Dendritic cell treated with granulocyte-macrophage colony-stimulating factor and Interleukin-4, amounts not matched to agents 40 ng/mL and 50 ng/mL, for 4 days (primary cell): Measurements from ENCODE around the gene KCNJ5.

ENCODE experiments used
- H3K27ac Mint-ChIP-seq: one replicate; pipeline ENCODE4 v1.8.0; 2022; ENCODE audit warnings: mild to moderate bottlenecking, mixed read lengths
- H3K27me3 Mint-ChIP-seq: one replicate; pipeline ENCODE4 v1.8.0; 2022; ENCODE audit warnings: mild to moderate bottlenecking, mixed read lengths
- H3K36me3 Mint-ChIP-seq: one replicate; pipeline ENCODE4 v1.8.0; 2022; ENCODE audit warnings: low read depth, mixed read lengths
- H3K4me1 Mint-ChIP-seq: one replicate; pipeline ENCODE4 v1.8.0; 2022; ENCODE audit warnings: low read depth, mixed read lengths
- H3K4me3 Mint-ChIP-seq: one replicate; pipeline ENCODE4 v1.8.0; 2022; ENCODE audit warnings: mild to moderate bottlenecking, moderate library complexity, mixed read lengths
- H3K9me3 Mint-ChIP-seq: one replicate; pipeline ENCODE4 v1.8.0; 2022; ENCODE audit warnings: mixed read lengths
- intact Hi-C: fragments of 100-400 bp; cut with micrococcal nuclease; formaldehyde crosslinking; loops from one replicate; pipeline ENCODE4 v1.15.0; 2022

The KCNJ5 gene

GRCh38 chr11:128860571-128861361, 30.4 kb upstream of the KCNJ5 start:
- H3K4me3 Mint-ChIP-seq: no peak overlapping the region
- H3K27ac Mint-ChIP-seq: no peak overlapping the region
- intact Hi-C loops: loop anchor here (5.0 kb wide), 1 partner anchor 703 kb away; no protein-coding TSS in a partner anchor

DNA sequence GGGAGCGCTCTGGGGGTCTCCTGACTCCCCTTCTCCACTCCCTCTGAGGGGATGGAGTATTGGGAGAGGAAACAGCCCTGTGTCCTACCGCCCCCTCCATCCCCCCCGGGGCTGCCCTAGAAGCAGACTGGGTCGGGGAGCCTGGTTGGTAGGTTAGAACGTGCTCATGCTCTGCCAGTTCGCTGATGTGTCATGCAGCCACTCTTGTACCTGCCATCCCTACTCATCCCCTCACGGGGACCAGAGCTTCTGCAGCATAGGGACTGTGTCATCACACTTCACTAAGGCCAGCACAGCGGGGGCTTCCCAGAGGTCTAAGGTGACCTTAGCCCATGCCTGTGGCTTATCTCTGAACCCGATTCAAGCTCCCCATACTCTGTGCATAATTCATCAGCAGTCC, 28.8 kb upstream of the KCNJ5 start:
- peaks cover 12% of the 10 kb centered on the region for H3K27me3 Mint-ChIP-seq
- no peaks in the 10 kb centered on the region for H3K9me3 Mint-ChIP-seq
- H3K4me3 Mint-ChIP-seq: no peak overlapping the region
- H3K27ac Mint-ChIP-seq: no peak overlapping the region
- intact Hi-C loops: loop anchor here (5.0 kb wide), 1 partner anchor 705 kb away; no protein-coding TSS in a partner anchor
- no peaks in the 10 kb centered on the region for H3K36me3 Mint-ChIP-seq
- H3K4me1 Mint-ChIP-seq: peaks cover 7% of the 10 kb centered on the region

More at GRCh38 chr11:128860571-128861361, 30.4 kb upstream of the KCNJ5 start:
- Mint-ChIP-seq H3K9me3 (no peaks in the 10 kb centered on the region), H3K4me1 (peaks cover 7% of the 10 kb centered on the region), H3K36me3 (no peaks in the 10 kb centered on the region), H3K27me3 (peaks cover 17% of the 10 kb centered on the region)

GRCh38 chr11:128862908-128863660, 28.1 kb upstream of the KCNJ5 start:
- Mint-ChIP-seq H3K36me3 (no peaks in the 10 kb centered on the region), H3K4me3 (no peak overlapping the region), H3K27ac (no peak overlapping the region), H3K9me3 (no peaks in the 10 kb centered on the region), H3K27me3 (peaks cover 11% of the 10 kb centered on the region), H3K4me1 (peaks cover 7% of the 10 kb centered on the region)
- intact Hi-C loops: loop anchor here (5.0 kb wide), 1 partner anchor 706 kb away; no protein-coding TSS in a partner anchor

DNA sequence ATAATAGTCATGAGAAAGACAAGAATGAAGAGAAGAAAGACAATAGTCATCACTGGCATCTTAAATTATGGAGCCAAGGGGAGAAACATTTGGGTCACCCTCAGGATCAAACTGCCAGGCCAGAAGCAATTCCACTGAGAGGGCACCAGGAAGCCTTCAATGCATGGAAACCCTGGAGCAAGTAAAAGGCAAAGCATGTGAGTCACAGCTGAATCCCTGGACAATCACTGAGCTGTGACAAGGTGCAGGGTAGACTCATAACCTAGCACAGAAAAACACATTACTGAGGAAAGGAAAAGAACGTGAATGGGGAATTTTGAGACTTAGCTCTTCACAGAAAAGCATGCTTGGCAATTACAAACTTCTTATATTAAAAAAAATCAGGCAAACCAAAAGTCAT, 25.7 kb upstream of the KCNJ5 start:
- H3K4me3 Mint-ChIP-seq: no peak overlapping the region
- no peak overlapping the region for H3K27ac Mint-ChIP-seq
- no peaks in the 10 kb centered on the region for H3K4me1 Mint-ChIP-seq
- intact Hi-C loops: no loop called here
- peaks cover 3% of the 10 kb centered on the region for H3K27me3 Mint-ChIP-seq
- no peaks in the 10 kb centered on the region for H3K9me3 Mint-ChIP-seq
- no peaks in the 10 kb centered on the region for H3K36me3 Mint-ChIP-seq

DNA sequence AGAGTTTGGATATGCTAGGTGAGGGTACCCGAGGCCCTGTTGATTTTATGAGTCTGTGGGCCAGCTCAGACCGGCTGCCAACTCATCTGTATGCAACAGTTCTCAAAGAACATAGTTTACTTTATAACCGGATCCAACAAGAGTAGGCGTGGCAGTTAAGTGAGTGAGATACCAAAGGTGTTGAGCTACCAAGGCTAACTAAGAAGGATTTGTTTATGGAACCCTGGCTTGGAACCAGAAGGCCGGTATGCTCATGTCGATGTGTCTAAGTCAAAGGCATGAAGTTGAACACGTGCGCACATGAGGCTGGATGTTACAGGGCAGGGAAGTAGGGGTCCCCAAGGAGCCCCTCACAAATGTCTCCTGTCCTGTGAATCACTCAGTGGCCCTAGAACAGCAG, 23.9 kb upstream of the KCNJ5 start, which contains the start of gene KCNJ1:
Gene KCNJ1 (minus strand): TSS at position 20 of the 400 bp plus-strand sequence. CDS start 27,053 bp downstream, outside the sequence.
- intact Hi-C loops: no loop called here
- Mint-ChIP-seq H3K27ac (no peak within 1 kb of the TSS), H3K4me1 (no peaks in the 10 kb centered on the region), H3K36me3 (no peaks in the 10 kb centered on the region), H3K9me3 (no peaks in the 10 kb centered on the region), H3K4me3 (no peak within 1 kb of the TSS), H3K27me3 (no peaks in the 10 kb centered on the region)

DNA sequence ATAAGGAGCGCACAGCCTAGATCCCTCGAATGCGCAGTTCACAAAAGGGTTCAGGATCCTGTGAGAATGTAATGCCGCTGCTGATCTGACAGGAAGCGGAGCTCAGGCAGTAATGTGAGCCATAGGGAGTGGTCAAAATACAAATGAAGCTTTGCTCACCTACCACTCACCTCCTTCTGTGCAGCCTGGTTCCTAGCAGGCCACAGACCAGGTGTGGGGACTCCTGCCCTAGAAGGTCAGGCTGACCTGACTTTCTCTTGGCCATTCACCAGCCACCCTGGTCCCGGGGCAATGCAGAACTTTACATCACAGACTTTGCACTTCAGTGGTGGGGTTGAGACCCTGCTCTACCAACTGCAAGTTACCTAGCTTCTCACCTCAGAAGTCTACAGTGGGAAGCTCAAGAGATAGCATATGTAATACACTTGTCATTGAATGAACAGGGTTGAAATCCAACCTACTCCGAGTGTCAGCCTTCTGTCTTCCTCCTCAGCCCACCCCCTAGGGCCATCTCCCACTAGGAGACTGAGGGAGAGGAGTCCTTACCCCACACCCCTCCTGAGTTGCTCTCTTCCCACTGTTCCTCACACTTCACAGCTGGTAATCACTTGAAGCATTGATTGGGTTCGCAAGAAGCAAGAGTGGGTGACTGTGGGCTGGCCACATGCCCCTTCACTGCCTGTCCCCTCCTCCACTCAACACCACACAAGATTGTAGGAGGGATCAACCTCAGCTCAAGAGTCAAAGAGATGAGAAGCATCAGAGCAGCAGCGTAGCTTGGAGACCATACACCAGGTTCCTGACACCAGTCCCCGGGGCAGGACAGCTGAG, 22.1 kb upstream of the KCNJ5 start:
- Mint-ChIP-seq H3K4me1 (no peaks in the 10 kb centered on the region), H3K27ac (no peak overlapping the region), H3K27me3 (no peaks in the 10 kb centered on the region), H3K36me3 (no peaks in the 10 kb centered on the region), H3K4me3 (no peak overlapping the region), H3K9me3 (no peaks in the 10 kb centered on the region)
- intact Hi-C loops: no loop called here

DNA sequence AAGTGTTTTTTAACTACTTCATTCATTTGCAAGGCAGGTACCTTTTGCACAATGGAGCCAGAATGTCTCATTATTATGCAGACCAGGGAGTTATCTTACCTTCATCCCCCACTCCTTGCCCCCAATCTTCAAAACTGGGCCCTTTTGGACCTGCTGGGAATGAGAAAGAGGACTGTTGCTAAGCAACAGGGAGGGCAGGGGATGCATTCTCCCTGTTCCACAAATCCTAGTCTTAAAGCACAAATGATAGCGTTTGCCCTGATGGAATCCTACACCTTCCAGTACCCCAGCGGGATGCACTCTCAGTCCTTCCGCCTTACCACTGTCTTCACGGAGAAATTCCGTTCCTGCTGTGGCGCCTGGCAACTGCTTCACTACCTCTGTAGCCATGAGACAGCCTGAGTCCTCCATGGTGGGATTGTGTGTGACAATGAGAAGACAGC, 20.0 kb upstream of the KCNJ5 start:
- Mint-ChIP-seq H3K4me1 (no peaks in the 10 kb centered on the region), H3K36me3 (no peaks in the 10 kb centered on the region), H3K4me3 (no peak overlapping the region), H3K27me3 (no peaks in the 10 kb centered on the region), H3K27ac (no peak overlapping the region), H3K9me3 (no peaks in the 10 kb centered on the region)
- intact Hi-C loops: no loop called here

GRCh38 chr11:128872094-128872493, 19.1 kb upstream of the KCNJ5 start:
- H3K27me3 Mint-ChIP-seq: peaks cover 1% of the 10 kb centered on the region
- intact Hi-C loops: no loop called here
- no peak overlapping the region for H3K27ac Mint-ChIP-seq
- H3K36me3 Mint-ChIP-seq: no peaks in the 10 kb centered on the region
- H3K4me1 Mint-ChIP-seq: no peaks in the 10 kb centered on the region
- no peak overlapping the region for H3K4me3 Mint-ChIP-seq
- no peaks in the 10 kb centered on the region for H3K9me3 Mint-ChIP-seq

GRCh38 chr11:128872594-128872993, 18.6 kb upstream of the KCNJ5 start:
- Mint-ChIP-seq H3K9me3 (no peaks in the 10 kb centered on the region), H3K27ac (no peak overlapping the region), H3K27me3 (peaks cover 3% of the 10 kb centered on the region), H3K36me3 (no peaks in the 10 kb centered on the region), H3K4me1 (no peaks in the 10 kb centered on the region), H3K4me3 (no peak overlapping the region)
- intact Hi-C loops: no loop called here

DNA sequence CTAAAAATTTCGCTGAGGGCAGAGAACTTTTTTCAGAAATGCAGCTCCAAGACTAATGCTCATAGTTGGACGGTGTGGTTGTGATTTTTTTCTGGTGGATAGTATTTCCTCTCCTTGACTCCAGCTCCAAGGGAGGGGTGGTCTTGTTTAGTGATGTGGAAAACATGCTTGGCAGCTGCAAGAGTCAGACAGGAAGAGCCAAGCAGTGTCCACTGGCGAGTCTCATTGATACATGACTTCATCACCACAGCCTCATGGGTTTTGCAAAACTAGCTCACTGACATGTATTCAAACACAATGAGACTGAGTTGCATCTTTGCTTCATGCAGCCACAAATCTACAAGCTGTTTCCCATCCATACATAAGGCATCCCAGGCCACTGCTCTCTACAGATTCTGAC, 16.7 kb upstream of the KCNJ5 start:
- Mint-ChIP-seq H3K27me3 (peaks cover 3% of the 10 kb centered on the region), H3K36me3 (no peaks in the 10 kb centered on the region)

DNA sequence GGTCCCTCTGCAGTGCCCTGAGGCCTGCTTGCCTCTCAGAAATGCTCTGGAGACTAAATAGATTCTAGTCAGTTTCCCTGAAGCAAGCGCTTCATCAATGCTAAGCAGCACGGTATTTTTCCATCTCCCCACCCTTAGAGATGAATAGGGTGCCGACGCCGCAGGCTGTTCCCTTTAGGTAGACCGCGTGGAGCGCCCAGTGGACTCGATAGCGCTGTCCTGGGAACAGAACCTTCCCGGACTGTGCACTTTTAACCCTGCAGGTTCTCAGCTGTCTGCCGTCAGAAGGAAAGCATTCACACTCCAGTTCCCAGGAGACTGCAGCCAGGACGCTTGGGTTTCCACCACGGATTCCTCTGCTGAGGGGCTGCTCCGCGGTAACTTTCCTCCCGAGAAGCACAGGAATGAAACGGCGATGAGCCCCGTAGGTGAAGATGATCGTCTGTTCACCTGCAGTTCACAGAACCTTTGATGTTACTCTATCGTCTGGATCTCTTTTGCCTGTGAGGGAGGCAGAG, 15.0 kb upstream of the KCNJ5 start:
- Mint-ChIP-seq H3K36me3 (no peaks in the 10 kb centered on the region), H3K4me3 (no peak overlapping the region), H3K9me3 (no peaks in the 10 kb centered on the region), H3K27me3 (peaks cover 3% of the 10 kb centered on the region), H3K27ac (no peak overlapping the region), H3K4me1 (no peaks in the 10 kb centered on the region)
- intact Hi-C loops: no loop called here

More for the DNA sequence above, 16.7 kb upstream of the KCNJ5 start:
- Mint-ChIP-seq H3K27ac (no peak overlapping the region), H3K4me3 (no peak overlapping the region), H3K4me1 (no peaks in the 10 kb centered on the region), H3K9me3 (no peaks in the 10 kb centered on the region)
- intact Hi-C loops: no loop called here

DNA sequence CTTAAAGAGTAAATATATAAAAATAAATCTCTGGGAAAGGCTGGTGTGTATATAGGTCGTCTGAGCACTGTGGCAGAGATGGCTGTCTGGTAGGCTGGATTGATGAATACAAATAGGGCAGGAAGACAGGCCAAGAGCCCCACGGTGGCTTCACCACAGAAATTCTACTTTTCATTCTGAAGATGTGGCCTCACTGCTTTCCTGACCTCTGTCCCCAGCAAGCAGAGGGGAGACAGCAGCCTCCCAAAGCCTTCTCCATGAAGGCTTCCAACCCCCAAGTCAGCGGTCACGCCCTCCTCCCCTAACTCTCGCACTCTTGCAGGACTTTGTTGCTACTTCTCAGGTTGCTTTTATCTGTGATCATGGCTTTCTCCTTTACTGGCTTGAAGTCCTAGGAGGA, 13.4 kb upstream of the KCNJ5 start:
- Mint-ChIP-seq H3K36me3 (no peaks in the 10 kb centered on the region), H3K27me3 (peaks cover 6% of the 10 kb centered on the region), H3K4me1 (no peaks in the 10 kb centered on the region), H3K4me3 (no peak overlapping the region), H3K27ac (no peak overlapping the region), H3K9me3 (no peaks in the 10 kb centered on the region)
- intact Hi-C loops: no loop called here

DNA sequence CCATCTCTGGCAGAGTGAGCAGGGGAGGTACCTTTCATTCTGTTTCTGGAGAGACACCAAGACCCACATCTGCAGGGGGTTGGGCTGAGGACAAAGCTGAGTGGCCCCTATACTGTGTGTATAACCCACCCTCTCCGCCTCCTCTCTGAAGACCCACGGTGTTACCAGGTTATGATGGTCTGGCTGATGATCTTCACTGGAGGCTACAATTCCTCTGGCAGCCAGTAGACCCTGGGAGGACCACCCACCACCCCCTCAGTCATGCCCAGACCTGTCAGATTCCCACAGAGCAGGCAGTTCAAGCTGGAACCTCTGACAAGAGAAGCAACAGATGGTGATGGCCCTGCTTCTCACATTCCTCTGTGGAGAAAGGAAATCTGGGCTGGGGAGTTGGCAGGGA, 12.7 kb upstream of the KCNJ5 start:
- Mint-ChIP-seq H3K4me3 (no peak overlapping the region), H3K4me1 (no peaks in the 10 kb centered on the region), H3K27me3 (peaks cover 11% of the 10 kb centered on the region), H3K9me3 (no peaks in the 10 kb centered on the region), H3K36me3 (no peaks in the 10 kb centered on the region), H3K27ac (no peak overlapping the region)
- intact Hi-C loops: no loop called here
